CD4-positive, alpha-beta T cell (primary cell): ENCODE measurements around the gene FAT1. TPM values are rescaled to one million over a fixed set of nuclear protein-coding genes. Genes with fewer than 3 reads are reported as not detected.

Experiments
- ATAC-seq: fragments of 200-7000 bp; cut with Tn5 transposase; one replicate; pipeline ENCODE4 v1.10.0; 2022; ENCODE audit warnings: mild to moderate bottlenecking; ENCODE audit not compliant: poor library complexity
- CTCF ChIA-PET: fragments of 350-600 bp; sonication (Branson Sonifier 250); formaldehyde crosslinking; loops from one replicate; lab custom pipeline; 2021; ENCODE audit warnings: antibody characterized with exemption, inconsistent platforms; lab: Charles Lee
- POLR2A ChIA-PET: fragments of 350-600 bp; sonication (Branson Sonifier 250); formaldehyde crosslinking; loops from one replicate; lab custom pipeline; 2021; ENCODE audit warnings: antibody characterized with exemption, inconsistent platforms; lab: Charles Lee
- DNase-seq, 14 experiments: peaks; one replicate each; pipeline ENCODE4 v3.0.0-alpha.2; 2013 to 2020; ENCODE audit warnings: mixed read lengths in 2 of 14
- H3K27ac ChIP-seq, 2 donors: one replicate each; pipeline versions ENCODE4 v1.5.1 to v1.7.0; 2013; ENCODE audit warnings: low read length in 2 of 2, low read depth in 1 of 2, mild to moderate bottlenecking in 1 of 2
- H3K27me3 ChIP-seq, 2 experiments: 1 replicate in 1 of 2; 2 replicates in 1 of 2; pipeline versions ENCODE4 v1.6.1 to v1.7.0; 2013; ENCODE audit warnings: low read length in 2 of 2, control low read depth in 1 of 2, mild to moderate bottlenecking in 1 of 2, moderate library complexity in 1 of 2; ENCODE audit not compliant: insufficient read depth in 2 of 2, control insufficient read depth in 1 of 2
- H3K36me3 ChIP-seq: one replicate; pipeline ENCODE4 v1.6.1; 2013; ENCODE audit warnings: low read length, control low read depth; ENCODE audit not compliant: insufficient read depth
- H3K4me1 ChIP-seq: one replicate; pipeline ENCODE4 v1.6.1; 2013; ENCODE audit warnings: low read length, control low read depth; ENCODE audit not compliant: insufficient read depth
- H3K4me3 ChIP-seq: one replicate; pipeline ENCODE4 v1.5.1; 2013; ENCODE audit warnings: mild to moderate bottlenecking, low read length, moderate library complexity
- H3K9me3 ChIP-seq, 2 experiments: 1 replicate in 1 of 2; 2 replicates in 1 of 2; pipeline versions ENCODE4 v1.6.1 to v1.7.0; 2013; ENCODE audit warnings: low read length in 2 of 2, mild to moderate bottlenecking in 2 of 2, control low read depth in 1 of 2, moderate library complexity in 1 of 2; ENCODE audit not compliant: control insufficient read depth in 1 of 2, insufficient read depth in 1 of 2
- H3K27ac Mint-ChIP-seq: one replicate; pipeline ENCODE4 v1.8.0; 2020; ENCODE audit warnings: mixed read lengths
- H3K27me3 Mint-ChIP-seq: one replicate; pipeline ENCODE4 v1.8.0; 2021; ENCODE audit warnings: mixed read lengths
- H3K36me3 Mint-ChIP-seq: one replicate; pipeline ENCODE4 v1.8.0; 2021; ENCODE audit warnings: low read depth, mixed read lengths
- H3K4me1 Mint-ChIP-seq: one replicate; pipeline ENCODE4 v1.8.0; 2021; ENCODE audit warnings: low read depth, mixed read lengths
- H3K4me3 Mint-ChIP-seq: one replicate; pipeline ENCODE4 v1.8.0; 2020; ENCODE audit warnings: mild to moderate bottlenecking, mixed read lengths
- H3K9me3 Mint-ChIP-seq: one replicate; pipeline ENCODE4 v1.8.0; 2020; ENCODE audit warnings: mixed read lengths
- intact Hi-C, 2 experiments: fragments of 100-400 bp; cut with DNase I in 1 of 2; cut with micrococcal nuclease in 1 of 2; formaldehyde crosslinking; loops; one replicate each; pipeline versions ENCODE4 v1.15.1 to v1.9.0; 2023 to 2025; cut with DNase I, micrococcal nuclease
- total RNA-seq, 174 experiments: library from RNA in 2 of 174; stranded (reverse) in 2 of 174; gene quantifications; one replicate each; pipeline ENCODE4 v1.2.3 and lab custom pipeline; 2021 to 2026
- TF ChIP-seq, protein P1 (sequence below): fragments of 200-600 bp; IDR thresholded peaks from one replicate; pipeline ENCODE4 v1.8.0; 2022; ENCODE audit warnings: antibody characterized with exemption, mild to moderate bottlenecking

Gene FAT1
- total RNA-seq, 2 experiments from 2014 or later = 0.03 TPM; not detected in 1

- TF ChIP-seq, protein P1, sequence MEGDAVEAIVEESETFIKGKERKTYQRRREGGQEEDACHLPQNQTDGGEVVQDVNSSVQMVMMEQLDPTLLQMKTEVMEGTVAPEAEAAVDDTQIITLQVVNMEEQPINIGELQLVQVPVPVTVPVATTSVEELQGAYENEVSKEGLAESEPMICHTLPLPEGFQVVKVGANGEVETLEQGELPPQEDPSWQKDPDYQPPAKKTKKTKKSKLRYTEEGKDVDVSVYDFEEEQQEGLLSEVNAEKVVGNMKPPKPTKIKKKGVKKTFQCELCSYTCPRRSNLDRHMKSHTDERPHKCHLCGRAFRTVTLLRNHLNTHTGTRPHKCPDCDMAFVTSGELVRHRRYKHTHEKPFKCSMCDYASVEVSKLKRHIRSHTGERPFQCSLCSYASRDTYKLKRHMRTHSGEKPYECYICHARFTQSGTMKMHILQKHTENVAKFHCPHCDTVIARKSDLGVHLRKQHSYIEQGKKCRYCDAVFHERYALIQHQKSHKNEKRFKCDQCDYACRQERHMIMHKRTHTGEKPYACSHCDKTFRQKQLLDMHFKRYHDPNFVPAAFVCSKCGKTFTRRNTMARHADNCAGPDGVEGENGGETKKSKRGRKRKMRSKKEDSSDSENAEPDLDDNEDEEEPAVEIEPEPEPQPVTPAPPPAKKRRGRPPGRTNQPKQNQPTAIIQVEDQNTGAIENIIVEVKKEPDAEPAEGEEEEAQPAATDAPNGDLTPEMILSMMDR = no peak
- peaks cover 4% of the 10 kb centered on the region for H3K27me3 Mint-ChIP-seq
- peaks cover 0 to 12% of the 10 kb centered on the region in 2 experiments for H3K9me3 ChIP-seq
- no peaks in the 10 kb centered on the region for H3K4me1 ChIP-seq
- DNase-seq (no peak), ATAC-seq (no peak)
- H3K4me3 Mint-ChIP-seq = no peak overlapping the region
- no peaks in the 10 kb centered on the region for H3K36me3 Mint-ChIP-seq
- H3K27ac Mint-ChIP-seq = no peak overlapping the region
- intact Hi-C loops = no loop called here
- no peak overlapping the region for H3K4me3 ChIP-seq
- no peak overlapping the region for H3K27ac ChIP-seq
- no peaks in the 10 kb centered on the region for H3K36me3 ChIP-seq
- H3K9me3 Mint-ChIP-seq = no peaks in the 10 kb centered on the region
- no peaks in the 10 kb centered on the region for H3K4me1 Mint-ChIP-seq
- no peaks in the 10 kb centered on the region for H3K27me3 ChIP-seq
- POLR2A ChIA-PET = no interaction called here
- CTCF ChIA-PET = no interaction called here
These were observed 72.5 kb downstream of the FAT1 start for GRCh38 chr4:186651181-186651603.

DNA sequence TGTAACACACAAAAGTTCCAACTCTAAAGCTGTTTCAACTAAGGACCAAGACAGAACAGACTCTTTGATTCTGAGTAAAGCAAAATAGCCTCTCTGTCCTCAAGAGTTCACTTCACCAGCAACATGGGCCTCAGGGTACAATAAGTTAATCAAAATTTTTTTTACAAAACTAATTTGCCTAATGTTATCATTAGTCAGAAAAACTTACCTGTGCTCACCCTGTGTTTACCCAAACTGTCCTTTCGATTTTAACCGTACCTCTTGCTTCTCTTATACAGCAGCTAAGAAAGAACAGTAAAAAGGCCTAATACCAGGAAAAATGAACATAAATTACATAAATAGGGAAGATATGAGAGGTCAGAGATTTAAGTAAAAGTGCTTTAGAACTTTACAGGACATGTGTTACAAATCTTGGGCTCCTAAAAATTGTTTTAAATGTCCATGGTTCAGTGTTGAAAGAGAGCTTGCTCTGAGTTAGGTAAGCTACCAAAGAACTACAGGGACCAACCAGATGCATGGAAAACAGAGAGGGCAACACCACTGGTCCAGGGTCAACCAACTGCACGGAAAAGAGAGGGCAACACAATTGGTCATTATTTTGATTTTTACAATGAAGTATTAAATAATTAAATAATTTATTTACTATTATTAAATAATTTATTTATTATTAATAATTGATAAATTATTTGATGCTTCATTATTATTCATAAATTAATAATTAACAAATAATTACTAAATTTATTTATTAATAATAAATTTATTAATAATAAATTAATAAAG is 73.1 kb downstream of the FAT1 start:
- POLR2A ChIA-PET = no interaction called here

GRCh38 chr4:186647821-186648220 is 75.8 kb downstream of the FAT1 start:
- H3K9me3 ChIP-seq = peaks cover 0 to 5% of the 10 kb centered on the region in 2 experiments
- Mint-ChIP-seq H3K4me3 (no peak overlapping the region), H3K4me1 (no peaks in the 10 kb centered on the region), H3K36me3 (no peaks in the 10 kb centered on the region), H3K27me3 (peaks cover 7% of the 10 kb centered on the region), H3K9me3 (peaks cover 4% of the 10 kb centered on the region), H3K27ac (no peak overlapping the region)
- ATAC-seq = no peak
- H3K27ac ChIP-seq = no peak overlapping the region
- no peak for DNase-seq
- H3K4me3 ChIP-seq = no peak overlapping the region
- ChIA-PET POLR2A (no interaction called here), CTCF (no interaction called here)
- TF ChIP-seq, protein P1 = no peak
- intact Hi-C loops = no loop called here
- H3K27me3 ChIP-seq = no peaks in the 10 kb centered on the region
- H3K4me1 ChIP-seq = no peaks in the 10 kb centered on the region
- no peaks in the 10 kb centered on the region for H3K36me3 ChIP-seq

More for the DNA sequence above, 73.1 kb downstream of the FAT1 start:
- TF ChIP-seq, protein P1 = no peak
- H3K27me3 ChIP-seq = no peaks in the 10 kb centered on the region
- intact Hi-C loops = no loop called here
- Mint-ChIP-seq H3K27ac (no peak overlapping the region), H3K4me3 (no peak overlapping the region), H3K4me1 (no peaks in the 10 kb centered on the region), H3K9me3 (no peaks in the 10 kb centered on the region), H3K36me3 (no peaks in the 10 kb centered on the region), H3K27me3 (peaks cover 4% of the 10 kb centered on the region)
- H3K27ac ChIP-seq = no peak overlapping the region
- DNase-seq (no peak), ATAC-seq (no peak)
- peaks cover 0 to 8% of the 10 kb centered on the region in 2 experiments for H3K9me3 ChIP-seq
- H3K36me3 ChIP-seq = no peaks in the 10 kb centered on the region
- H3K4me3 ChIP-seq = no peak overlapping the region
- no peaks in the 10 kb centered on the region for H3K4me1 ChIP-seq
- CTCF ChIA-PET = no interaction called here
